SIG-M5 (cell line): ENCODE results near the gene SLC2A13.
"Not testable (repeated sequence)": the region's sequence is repeated elsewhere in the genome, so short reads cannot be mapped to it uniquely, and the experiment has no call there.

Experiments
- DNase-seq: peaks from one replicate; lab custom pipeline; 2025; lab: John Stamatoyannopoulos, UW

Gene SLC2A13

DNA sequence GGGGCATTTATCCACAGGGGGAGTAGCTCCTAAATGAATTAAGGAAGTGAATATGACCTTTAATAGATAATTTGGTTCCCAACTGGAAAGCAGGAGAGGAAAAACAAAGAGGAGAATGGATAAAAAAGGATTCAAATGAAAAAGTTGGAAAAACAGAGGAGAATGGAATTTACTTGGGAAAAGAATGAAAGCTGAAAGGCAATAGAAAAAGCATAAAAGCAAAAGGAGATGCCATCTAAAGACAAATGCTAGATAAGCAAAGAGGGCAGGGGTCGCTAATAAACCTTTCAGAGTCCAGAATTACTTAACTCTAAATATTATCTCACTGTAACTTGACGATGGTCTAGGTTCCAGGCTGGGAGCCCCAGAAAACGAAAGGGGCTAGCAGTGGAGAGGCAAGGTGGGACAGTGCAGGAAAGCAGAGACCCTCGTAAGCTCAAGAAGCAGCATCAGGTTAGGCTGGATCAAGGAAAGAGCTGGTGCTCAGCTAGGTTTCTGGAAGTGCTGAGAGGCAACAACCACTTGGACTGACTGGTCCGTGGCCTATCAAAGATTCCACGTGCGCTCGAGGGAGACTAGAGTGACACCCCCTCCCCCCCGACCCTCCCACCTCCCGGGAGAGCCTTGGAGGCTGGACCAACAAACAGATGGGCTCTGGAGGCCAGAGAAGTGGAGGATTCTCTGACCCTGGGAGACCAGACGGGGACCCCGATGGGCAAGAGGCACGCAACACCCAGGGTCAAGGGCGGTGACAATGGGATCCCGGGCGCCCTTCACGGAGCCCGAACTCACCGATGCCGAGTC, 1.2 kb downstream of the SLC2A13 start:
- no peak for DNase-seq

DNA sequence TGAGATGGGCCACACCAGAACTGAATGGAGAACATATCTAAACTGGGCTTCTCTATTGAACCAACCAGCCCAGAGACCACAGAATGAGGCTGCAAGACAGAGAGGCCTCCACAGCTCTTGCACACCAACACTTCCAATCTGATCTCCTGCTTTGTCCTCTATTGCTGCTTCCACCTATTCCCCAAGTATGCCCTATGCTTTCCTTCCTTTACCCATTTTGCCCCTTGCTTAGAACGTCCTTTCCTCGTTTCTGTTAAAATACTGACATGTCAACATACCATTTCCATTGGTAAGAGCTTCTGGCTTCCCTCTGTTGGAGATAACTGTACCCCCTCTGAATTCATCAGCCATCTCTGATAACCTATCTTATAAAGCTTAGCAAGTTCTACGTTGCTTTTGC, 2.8 kb downstream of the SLC2A13 start:
- no peak for DNase-seq

- DNase-seq: no peak
Observed at GRCh38 chr12:40101747-40102146, 4.1 kb downstream of the SLC2A13 start.

GRCh38 chr12:40099423-40099853, 6.4 kb downstream of the SLC2A13 start:
- DNase-seq: no peak

- DNase-seq: no peak
Observed at GRCh38 chr12:40098406-40099145, 7.3 kb downstream of the SLC2A13 start.

DNA sequence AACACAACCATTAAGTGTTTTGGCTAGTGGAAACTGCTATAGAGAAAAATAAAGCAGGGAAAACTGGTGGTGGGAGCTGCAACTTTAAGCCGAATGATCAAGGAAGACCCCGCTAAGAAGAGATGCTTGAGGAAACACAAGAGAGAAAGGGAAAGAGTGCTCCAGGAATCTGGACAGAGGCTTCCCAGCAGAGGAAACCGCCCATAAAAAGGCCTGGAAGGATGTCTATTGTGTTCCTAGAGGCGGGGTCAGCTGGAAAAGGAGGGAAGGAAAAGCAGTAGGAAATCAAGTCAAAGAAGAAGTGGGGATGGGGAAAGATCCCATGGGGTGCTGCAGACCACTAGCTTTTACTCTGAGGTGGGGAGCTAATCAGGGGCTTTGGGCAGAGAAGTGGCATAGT, 12.4 kb downstream of the SLC2A13 start:
- DNase-seq: no peak

DNA sequence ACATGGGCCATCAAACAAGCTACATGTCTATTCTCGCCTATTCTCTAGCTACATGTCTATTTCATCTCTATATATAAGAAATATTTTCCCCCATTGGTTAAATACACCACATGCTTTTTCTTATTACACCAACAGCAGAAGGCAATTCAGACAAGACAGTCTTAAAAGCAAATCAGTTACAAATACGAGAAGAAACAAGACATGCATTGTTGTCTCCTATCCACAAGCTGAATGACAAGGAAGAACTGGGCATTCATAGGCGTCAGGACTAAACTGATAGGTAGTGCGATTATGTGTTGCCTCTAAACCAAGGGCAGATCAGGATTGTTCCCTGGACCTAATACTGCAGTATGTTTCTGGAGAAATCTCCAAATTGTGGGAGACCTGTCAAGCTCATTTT, 19.4 kb downstream of the SLC2A13 start:
- no peak for DNase-seq

DNA sequence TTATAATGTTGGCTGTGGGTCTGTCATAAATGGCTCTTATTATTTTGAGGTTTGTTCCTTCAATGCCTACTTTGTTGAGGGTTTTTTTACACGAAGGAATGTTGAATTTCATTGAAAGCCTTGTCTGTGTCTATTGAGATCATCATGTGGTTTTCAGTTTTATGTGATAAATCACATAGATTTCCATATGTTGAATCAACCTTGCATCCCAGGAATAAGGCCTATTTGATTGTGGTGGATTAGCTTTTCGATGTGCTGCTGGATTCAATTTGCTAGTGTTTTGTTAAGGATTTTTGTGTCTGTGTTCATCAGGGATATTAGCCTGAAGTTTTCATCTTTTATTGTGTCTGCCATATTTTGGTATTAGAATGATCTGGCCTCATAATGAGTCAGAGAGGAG, 27.6 kb downstream of the SLC2A13 start:
- no peak for DNase-seq

GRCh38 chr12:40075458-40075857, 30.4 kb downstream of the SLC2A13 start:
- no peak for DNase-seq

GRCh38 chr12:40068416-40068815, 37.5 kb downstream of the SLC2A13 start:
- no peak for DNase-seq

DNA sequence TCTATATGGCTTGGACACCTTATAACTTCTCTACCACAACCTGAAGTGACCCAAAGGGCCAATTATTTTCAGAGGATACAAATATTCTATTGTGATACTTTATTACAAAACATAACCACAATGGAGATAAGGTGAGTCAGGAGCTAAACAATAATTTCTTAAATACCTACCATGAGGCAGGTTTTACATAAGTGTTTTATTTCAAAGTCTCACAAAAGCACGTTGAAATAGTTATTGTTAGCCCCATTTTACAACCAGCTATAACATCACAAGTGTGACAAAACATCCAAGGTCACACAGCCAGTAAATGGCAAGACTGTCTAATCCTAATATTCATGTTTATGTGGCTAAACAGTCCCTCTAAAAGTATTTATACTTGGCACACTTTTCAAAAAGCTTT, 40.2 kb downstream of the SLC2A13 start:
- DNase-seq: no peak

DNA sequence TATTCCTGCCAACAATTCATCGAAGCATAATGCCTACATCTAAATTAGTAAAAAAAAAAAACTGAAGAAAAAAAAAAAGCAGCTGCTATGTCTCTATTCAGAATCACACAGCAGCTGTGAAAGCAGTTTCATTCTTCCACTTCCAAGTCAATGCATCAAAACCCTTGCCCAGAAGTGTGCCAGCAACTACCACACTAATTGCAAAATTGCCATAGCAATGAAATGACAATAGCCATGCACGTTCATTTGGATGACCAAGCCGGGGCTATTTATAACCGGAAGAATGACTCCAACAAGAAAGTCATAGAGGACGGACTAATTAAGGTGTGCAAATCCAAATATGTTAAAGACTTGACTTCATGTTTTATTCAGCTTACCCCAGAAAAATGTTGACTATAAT, 42.5 kb downstream of the SLC2A13 start:
- no peak for DNase-seq

- no peak for DNase-seq
Observed at GRCh38 chr12:40058721-40059190, 47.1 kb downstream of the SLC2A13 start.

GRCh38 chr12:40056373-40056772, 49.5 kb downstream of the SLC2A13 start:
- DNase-seq: no peak

DNA sequence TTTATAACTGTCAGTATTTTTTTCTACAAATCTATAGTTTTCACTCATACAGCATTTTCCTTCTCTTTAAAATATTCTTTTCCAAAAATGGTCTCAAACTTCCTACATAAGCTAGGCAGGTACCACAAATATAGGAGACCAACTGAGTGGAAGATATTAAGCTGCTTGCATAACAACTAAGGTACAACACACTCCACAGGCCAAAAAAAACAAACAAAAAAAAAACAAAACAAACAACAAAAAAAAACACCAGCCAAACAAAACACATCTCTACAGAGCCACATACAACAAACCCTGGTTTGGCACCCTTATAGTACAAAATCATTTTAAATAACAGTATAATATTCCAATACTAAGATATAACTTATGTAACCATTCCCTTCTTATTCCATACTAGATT, 50.1 kb downstream of the SLC2A13 start:
- no peak for DNase-seq

DNA sequence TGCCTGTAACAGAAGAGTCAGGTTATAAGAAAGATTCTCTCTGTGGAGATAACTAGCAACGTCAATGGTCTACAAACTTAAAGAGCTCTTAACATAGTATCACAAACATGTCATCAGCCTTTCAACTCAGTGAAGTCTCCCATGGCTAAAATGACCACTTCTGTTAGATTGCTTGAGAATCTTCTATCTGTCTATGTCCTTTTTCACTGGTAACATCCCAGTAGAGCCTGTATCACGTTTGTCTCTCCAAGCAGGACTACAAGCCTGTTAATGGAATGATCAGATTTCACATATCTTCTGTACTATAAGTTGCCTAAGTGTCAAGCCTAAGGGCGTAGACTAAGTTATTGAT, 50.7 kb downstream of the SLC2A13 start:
- no peak for DNase-seq

- no peak for DNase-seq
Observed at GRCh38 chr12:40054555-40055227, 51.2 kb downstream of the SLC2A13 start.

DNA sequence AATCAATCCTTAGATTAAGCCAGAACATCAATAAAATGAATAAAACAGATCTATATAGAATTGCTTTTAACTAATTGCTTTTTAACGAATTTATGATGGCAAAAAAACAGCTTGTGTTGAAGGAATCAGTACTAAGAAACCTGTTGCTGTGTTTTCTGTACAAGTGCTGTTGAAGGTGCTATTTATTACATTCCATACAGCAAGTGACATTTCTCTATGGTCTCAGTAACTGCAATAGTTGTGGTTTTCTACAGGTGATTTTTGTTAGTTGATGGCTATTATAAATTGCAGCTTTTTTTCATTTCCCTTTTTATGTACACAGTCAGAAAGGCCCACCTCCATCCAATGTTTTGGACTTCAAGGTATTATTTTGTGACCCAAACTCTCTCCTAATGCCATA, 56.6 kb downstream of the SLC2A13 start:
- no peak for DNase-seq

GRCh38 chr12:40047002-40047401, 58.9 kb downstream of the SLC2A13 start:
- DNase-seq: not testable (repeated sequence)

DNA sequence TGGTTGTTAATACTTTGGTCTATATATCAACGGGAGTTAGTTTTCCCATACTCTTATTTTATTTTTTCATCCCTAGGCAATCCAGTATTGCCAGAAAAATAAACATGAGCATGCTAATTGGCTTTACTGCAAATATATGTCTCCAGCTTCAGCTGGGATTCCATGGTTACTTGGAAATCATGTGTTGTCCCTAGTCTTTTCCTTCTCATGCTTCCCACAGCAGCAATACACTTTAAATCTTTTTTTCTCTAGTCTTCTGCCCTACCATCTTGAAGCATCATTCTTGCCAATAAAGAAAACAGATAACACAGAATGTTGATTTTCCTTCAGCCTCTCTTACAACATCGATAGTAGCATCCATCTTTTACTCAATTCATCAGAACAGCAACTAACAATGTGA, 60.2 kb downstream of the SLC2A13 start:
- DNase-seq: no peak

- DNase-seq: no peak
Observed at GRCh38 chr12:40044396-40044795, 61.5 kb downstream of the SLC2A13 start.

GRCh38 chr12:40039598-40039997, 66.3 kb downstream of the SLC2A13 start:
- no peak for DNase-seq

DNA sequence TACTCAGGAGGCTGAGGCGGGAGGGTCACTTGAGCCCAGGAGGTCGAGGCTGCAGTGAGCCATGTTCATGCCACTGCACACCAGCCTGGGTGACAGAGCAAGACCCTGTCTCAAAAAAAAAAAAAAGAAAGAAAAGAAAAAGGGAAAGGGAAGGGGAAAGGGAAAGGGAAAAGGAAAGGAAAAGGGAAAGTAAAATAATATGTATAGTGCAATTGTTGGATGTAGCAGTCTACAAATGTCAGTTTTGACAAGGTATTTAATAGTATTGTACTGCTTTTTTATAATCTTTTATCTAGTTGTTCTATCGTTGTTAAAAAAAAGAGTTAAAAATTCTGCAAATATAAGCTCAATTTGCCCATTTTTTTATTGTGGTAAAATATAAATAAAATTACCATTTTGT, 67.3 kb downstream of the SLC2A13 start:
- DNase-seq: no peak
